A673 (cell line): ENCODE measurements around the gene ELMO3. TPM values are rescaled to one million over a fixed set of nuclear protein-coding genes. Genes with fewer than 3 reads are reported as not detected.

Source experiments
- BruUV-seq: library from RNA; stranded (reverse); fragments of 400-500 nt; replicated peaks from 2 replicates; lab custom pipeline; 2021; lab: Mats Ljungman, UMichigan
- CTCF ChIA-PET: fragments of 300-600 bp; sonication (Branson Sonifier 250); formaldehyde crosslinking; loops from one replicate; lab custom pipeline; 2022; ENCODE audit warnings: antibody characterized with exemption; lab: Charles Lee
- POLR2A ChIA-PET: fragments of 300-600 bp; sonication (Branson Sonifier 250); formaldehyde crosslinking; loops from one replicate; lab custom pipeline; 2022; ENCODE audit warnings: antibody characterized with exemption; ENCODE audit not compliant: low non-redundant PET; lab: Charles Lee
- DNase-seq: peaks from one replicate; pipeline ENCODE4 v3.0.0-alpha.2; 2015; ENCODE audit warnings: low spot score
- H3K27ac ChIP-seq: fragments of 200-600 bp; sonication (generic); 2 replicates; pipeline ENCODE4 v1.5.1; 2016; ENCODE audit warnings: mixed run types, low read depth, mild to moderate bottlenecking, mixed read lengths, antibody characterized with exemption, low read length; ENCODE audit not compliant: poor library complexity, severe bottlenecking
- H3K27me3 ChIP-seq: fragments of 200-600 bp; sonication (generic); replicated peaks from 2 replicates; pipeline ENCODE4 v1.6.1; 2017; ENCODE audit warnings: mixed run types, low read depth, mild to moderate bottlenecking, mixed read lengths, antibody characterized with exemption, low read length; ENCODE audit not compliant: insufficient read depth, poor library complexity
- H3K36me3 ChIP-seq: fragments of 200-600 bp; sonication (generic); 2 replicates; pipeline ENCODE4 v1.6.1; 2016; ENCODE audit warnings: mixed run types, mild to moderate bottlenecking, mixed read lengths, antibody characterized with exemption, low read length; ENCODE audit not compliant: insufficient read depth, poor library complexity, severe bottlenecking
- H3K4me1 ChIP-seq: fragments of 200-600 bp; sonication (generic); 2 replicates; pipeline ENCODE4 v1.6.1; 2017; ENCODE audit warnings: mixed run types, mild to moderate bottlenecking, mixed read lengths, antibody characterized with exemption, low read length; ENCODE audit not compliant: insufficient read depth, poor library complexity, severe bottlenecking
- H3K4me3 ChIP-seq: fragments of 200-600 bp; sonication (generic); 2 replicates; pipeline ENCODE4 v1.5.1; 2016; ENCODE audit warnings: low read depth, mixed run types, mild to moderate bottlenecking, mixed read lengths, low read length; ENCODE audit not compliant: poor library complexity, severe bottlenecking
- H3K9me3 ChIP-seq: fragments of 200-600 bp; sonication (generic); 2 replicates; pipeline ENCODE4 v1.6.1; 2016; ENCODE audit warnings: mixed run types, low read depth, mild to moderate bottlenecking, mixed read lengths, antibody characterized with exemption, low read length; ENCODE audit not compliant: poor library complexity, severe bottlenecking
- EZH2 ChIP-seq: fragments of 200-600 bp; sonication (generic); IDR thresholded peaks from 2 replicates; pipeline ENCODE4 v1.6.1; 2017; ENCODE audit warnings: borderline replicate concordance, low read depth, mild to moderate bottlenecking, mixed read lengths, antibody characterized with exemption, low read length; ENCODE audit not compliant: poor library complexity, severe bottlenecking
- intact Hi-C: fragments of 100-400 bp; cut with micrococcal nuclease; formaldehyde crosslinking; loops from one replicate; pipeline ENCODE4 v1.10.0; 2022; ENCODE audit not compliant: unreplicated experiment
- total RNA-seq: library from RNA; stranded (reverse); gene quantifications from 2 replicates; pipeline ENCODE4 v1.2.3, GENCODE V29; 2021
- TF ChIP-seq, protein P1 (sequence below): fragments of 300-800, 200-600 bp; sonication (generic); conservative IDR thresholded peaks from 2 replicates; pipeline ENCODE4 v1.5.1; 2017; ENCODE audit warnings: low read depth, mild to moderate bottlenecking, antibody characterized with exemption, low read length, moderate library complexity, mixed read lengths

ELMO3 gene
- total RNA-seq, 1 experiment from 2014 or later = 4.7 TPM

- no peak for TF ChIP-seq EZH2
- TF ChIP-seq, protein P1, sequence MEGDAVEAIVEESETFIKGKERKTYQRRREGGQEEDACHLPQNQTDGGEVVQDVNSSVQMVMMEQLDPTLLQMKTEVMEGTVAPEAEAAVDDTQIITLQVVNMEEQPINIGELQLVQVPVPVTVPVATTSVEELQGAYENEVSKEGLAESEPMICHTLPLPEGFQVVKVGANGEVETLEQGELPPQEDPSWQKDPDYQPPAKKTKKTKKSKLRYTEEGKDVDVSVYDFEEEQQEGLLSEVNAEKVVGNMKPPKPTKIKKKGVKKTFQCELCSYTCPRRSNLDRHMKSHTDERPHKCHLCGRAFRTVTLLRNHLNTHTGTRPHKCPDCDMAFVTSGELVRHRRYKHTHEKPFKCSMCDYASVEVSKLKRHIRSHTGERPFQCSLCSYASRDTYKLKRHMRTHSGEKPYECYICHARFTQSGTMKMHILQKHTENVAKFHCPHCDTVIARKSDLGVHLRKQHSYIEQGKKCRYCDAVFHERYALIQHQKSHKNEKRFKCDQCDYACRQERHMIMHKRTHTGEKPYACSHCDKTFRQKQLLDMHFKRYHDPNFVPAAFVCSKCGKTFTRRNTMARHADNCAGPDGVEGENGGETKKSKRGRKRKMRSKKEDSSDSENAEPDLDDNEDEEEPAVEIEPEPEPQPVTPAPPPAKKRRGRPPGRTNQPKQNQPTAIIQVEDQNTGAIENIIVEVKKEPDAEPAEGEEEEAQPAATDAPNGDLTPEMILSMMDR = no peak
- Histone ChIP-seq H3K4me3 (no peak overlapping the region), H3K27me3 (no peaks in the 10 kb centered on the region), H3K27ac (no peak overlapping the region), H3K36me3 (no peaks in the 10 kb centered on the region), H3K4me1 (peaks cover 7% of the 10 kb centered on the region), H3K9me3 (no peaks in the 10 kb centered on the region)
- POLR2A ChIA-PET = no interaction called here
- no TSS peak for BruUV-seq
- CTCF ChIA-PET = interaction anchor here (0.5 kb wide), 1 partner anchor 264 kb away, joined by 4 read pairs; no protein-coding TSS in a partner anchor
- DNase-seq = no peak
- intact Hi-C loops = loop anchor here (10.0 kb wide), 1 partner anchor 262 kb away; no protein-coding TSS in a partner anchor
These were observed 41.7 kb upstream of the ELMO3 start for GRCh38 chr16:67157106-67157748.

- intact Hi-C loops = loop anchor here (10.0 kb wide), 1 partner anchor 263 kb away; no protein-coding TSS in a partner anchor
- ChIA-PET POLR2A (no interaction called here), CTCF (interaction anchor here (0.5 to 0.9 kb wide), 2 partner anchors 12 to 265 kb away, joined by 3 to 4 read pairs; partner anchors contain the start of gene NOL3)
- H3K27ac ChIP-seq = no peak overlapping the region
- DNase-seq = no peak
- no peaks in the 10 kb centered on the region for H3K9me3 ChIP-seq
- H3K4me1 ChIP-seq = peaks cover 7% of the 10 kb centered on the region
- no peaks in the 10 kb centered on the region for H3K27me3 ChIP-seq
- H3K36me3 ChIP-seq = no peaks in the 10 kb centered on the region
- no peak overlapping the region for H3K4me3 ChIP-seq
- TF ChIP-seq, protein P1 = no peak
- TF ChIP-seq EZH2 = no peak
- no TSS peak for BruUV-seq
These were observed 40.9 kb upstream of the ELMO3 start for GRCh38 chr16:67157892-67158635.

- Histone ChIP-seq H3K4me3 (peak overlapping the region; percentile 88), H3K27me3 (no peaks in the 10 kb centered on the region), H3K4me1 (peaks cover 7% of the 10 kb centered on the region), H3K36me3 (no peaks in the 10 kb centered on the region), H3K9me3 (no peaks in the 10 kb centered on the region), H3K27ac (peak overlapping the region; percentile 60)
- intact Hi-C loops = loop anchor here (10.0 kb wide), 1 partner anchor 264 kb away; no protein-coding TSS in a partner anchor
- ChIA-PET CTCF (interaction anchor here (0.9 to 2.8 kb wide), 2 partner anchors 11 to 141 kb away, joined by 3 to 8 read pairs; partner anchors contain the start of gene NOL3), POLR2A (no interaction called here)
- DNase-seq = peak; percentile 75
- TF ChIP-seq, protein P1 = no peak
- TF ChIP-seq EZH2 = no peak
- BruUV-seq = TSS peak; percentile 25
These were observed 40.0 kb upstream of the ELMO3 start for GRCh38 chr16:67158637-67159600.
